Measurements from ENCODE around the gene IQSEC1. TPM values are rescaled to one million over a fixed set of nuclear protein-coding genes. Genes with fewer than 3 reads are reported as not detected.

Gene IQSEC1
- total RNA-seq, 2 experiments from 2014 or later = 31.7 to 39.2 TPM

DNA sequence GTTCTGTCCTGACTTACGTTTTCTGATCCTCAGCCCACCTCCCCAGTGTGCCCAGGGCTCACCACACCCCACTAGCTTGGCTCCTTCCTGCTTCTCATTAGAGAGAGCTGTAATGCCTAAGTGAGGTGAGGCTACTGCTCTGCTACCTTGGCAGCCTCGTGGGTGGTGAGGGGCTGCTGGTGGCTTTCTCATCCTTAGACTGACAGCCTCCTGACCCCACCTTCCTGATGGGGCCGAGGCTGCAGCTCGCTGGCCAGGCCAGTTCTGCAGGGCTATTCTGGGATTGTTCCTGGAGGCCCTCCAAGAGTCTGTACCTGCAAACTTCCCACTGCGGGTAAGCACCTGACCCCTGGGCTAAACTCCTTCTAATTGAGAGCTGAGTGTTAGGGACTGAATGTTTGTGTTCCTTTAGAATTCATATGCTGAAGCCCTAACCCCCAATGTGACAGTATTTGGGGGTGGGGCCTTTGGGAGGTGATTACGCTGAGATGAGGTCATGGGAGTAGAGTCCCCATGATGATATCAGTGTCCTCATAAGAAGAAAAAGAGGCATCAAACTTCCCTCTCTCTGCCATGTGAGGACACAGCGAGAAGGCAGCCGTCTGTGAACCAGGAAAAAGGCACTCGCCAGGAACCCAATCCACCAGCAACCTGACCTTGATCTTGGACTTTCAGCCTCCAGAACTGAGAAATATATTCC lies 38.1 kb upstream of the IQSEC1 start:
- no peaks in the 10 kb centered on the region for H3K27me3 Mint-ChIP-seq
- ChIA-PET POLR2A (interaction anchor here (0.6 kb wide), 1 partner anchor 537 kb away, joined by 3 read pairs; no protein-coding TSS in a partner anchor), CTCF (interaction anchor here (0.7 to 1.8 kb wide), 2 partner anchors 18 to 19 kb away, joined by 3 to 6 read pairs; no protein-coding TSS in a partner anchor)
- no peak for DNase-seq
- intact Hi-C loops (cut with micrococcal nuclease) = no loop called here
- H3K4me1 Mint-ChIP-seq (ENCODE audit: low read depth) = peaks cover 9% of the 10 kb centered on the region
- no peaks in the 10 kb centered on the region for H3K9me3 Mint-ChIP-seq
- ATAC-seq = peak; percentile 30
- no peak overlapping the region for H3K4me3 Mint-ChIP-seq
- H3K27ac Mint-ChIP-seq = no peak overlapping the region
- H3K36me3 Mint-ChIP-seq (ENCODE audit: low read depth) = no peaks in the 10 kb centered on the region
- TF ChIP-seq, protein P1, sequence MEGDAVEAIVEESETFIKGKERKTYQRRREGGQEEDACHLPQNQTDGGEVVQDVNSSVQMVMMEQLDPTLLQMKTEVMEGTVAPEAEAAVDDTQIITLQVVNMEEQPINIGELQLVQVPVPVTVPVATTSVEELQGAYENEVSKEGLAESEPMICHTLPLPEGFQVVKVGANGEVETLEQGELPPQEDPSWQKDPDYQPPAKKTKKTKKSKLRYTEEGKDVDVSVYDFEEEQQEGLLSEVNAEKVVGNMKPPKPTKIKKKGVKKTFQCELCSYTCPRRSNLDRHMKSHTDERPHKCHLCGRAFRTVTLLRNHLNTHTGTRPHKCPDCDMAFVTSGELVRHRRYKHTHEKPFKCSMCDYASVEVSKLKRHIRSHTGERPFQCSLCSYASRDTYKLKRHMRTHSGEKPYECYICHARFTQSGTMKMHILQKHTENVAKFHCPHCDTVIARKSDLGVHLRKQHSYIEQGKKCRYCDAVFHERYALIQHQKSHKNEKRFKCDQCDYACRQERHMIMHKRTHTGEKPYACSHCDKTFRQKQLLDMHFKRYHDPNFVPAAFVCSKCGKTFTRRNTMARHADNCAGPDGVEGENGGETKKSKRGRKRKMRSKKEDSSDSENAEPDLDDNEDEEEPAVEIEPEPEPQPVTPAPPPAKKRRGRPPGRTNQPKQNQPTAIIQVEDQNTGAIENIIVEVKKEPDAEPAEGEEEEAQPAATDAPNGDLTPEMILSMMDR (IDR thresholded peaks at IDR 0.05) = no peak

DNA sequence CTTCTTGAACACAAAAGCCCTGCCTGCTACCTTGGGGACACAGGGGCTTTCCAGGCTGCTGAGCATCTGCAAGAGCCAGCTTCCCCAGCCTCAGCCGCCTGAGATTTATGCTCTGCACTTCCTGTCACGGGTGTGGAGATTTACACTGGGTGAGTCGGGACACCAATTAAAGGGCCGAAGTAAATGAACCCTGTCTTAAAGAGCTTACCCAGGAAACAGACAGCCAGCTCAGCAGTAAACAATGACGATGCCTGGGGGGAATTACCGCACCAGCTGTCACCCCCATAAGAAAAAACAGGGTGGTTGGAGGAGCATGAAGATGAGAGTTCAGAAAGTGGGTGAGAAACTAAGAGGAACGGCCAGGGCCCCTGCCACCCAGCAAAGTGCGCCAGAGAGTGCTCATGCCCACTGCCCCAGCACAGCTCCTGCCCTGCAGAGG lies 37.5 kb upstream of the IQSEC1 start:
- Mint-ChIP-seq H3K36me3 (ENCODE audit: low read depth) (no peaks in the 10 kb centered on the region), H3K9me3 (no peaks in the 10 kb centered on the region), H3K4me3 (no peak overlapping the region), H3K27ac (no peak overlapping the region), H3K27me3 (no peaks in the 10 kb centered on the region), H3K4me1 (ENCODE audit: low read depth) (peaks cover 9% of the 10 kb centered on the region)
- ATAC-seq (peak; percentile 80), DNase-seq (peak; percentile 59)
- intact Hi-C loops (cut with micrococcal nuclease) = no loop called here
- ChIA-PET CTCF (interaction anchor here (0.7 kb wide), 1 partner anchor 17 kb away, joined by 3 read pairs; no protein-coding TSS in a partner anchor), POLR2A (interaction anchor here (0.6 kb wide), 1 partner anchor 537 kb away, joined by 3 read pairs; no protein-coding TSS in a partner anchor)
- TF ChIP-seq, protein P1 (IDR thresholded peaks at IDR 0.05) = no peak

DNA sequence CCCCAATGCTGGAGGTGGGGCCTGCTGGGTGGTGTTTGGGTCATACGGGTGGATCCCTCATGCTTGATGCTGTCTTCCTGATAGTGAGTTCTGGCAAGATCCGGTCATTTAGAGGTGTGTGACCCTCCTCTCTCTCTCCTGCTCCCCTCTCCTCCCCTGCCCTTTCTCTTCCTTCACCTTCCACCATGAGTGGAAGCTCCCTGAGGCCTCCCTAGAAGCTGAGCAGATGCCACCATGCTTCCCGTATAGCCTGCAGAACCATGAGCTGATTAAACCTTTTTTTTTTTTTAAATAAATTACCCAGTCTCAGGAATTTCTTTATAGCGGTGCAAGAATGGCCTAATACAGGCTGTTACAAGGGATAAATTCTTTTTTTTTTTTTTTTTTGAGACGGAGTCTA lies 36.3 kb upstream of the IQSEC1 start:
- ChIA-PET POLR2A (no interaction called here), CTCF (interaction anchor here (2.0 kb wide), 1 partner anchor 17 kb away, joined by 7 read pairs; no protein-coding TSS in a partner anchor)
- H3K4me3 Mint-ChIP-seq = no peak overlapping the region
- TF ChIP-seq, protein P1 (IDR thresholded peaks at IDR 0.05) = no peak
- ATAC-seq = no peak
- no peak for DNase-seq
- H3K4me1 Mint-ChIP-seq (ENCODE audit: low read depth) = peaks cover 9% of the 10 kb centered on the region
- no peaks in the 10 kb centered on the region for H3K9me3 Mint-ChIP-seq
- no peak overlapping the region for H3K27ac Mint-ChIP-seq
- intact Hi-C loops (cut with micrococcal nuclease) = no loop called here
- H3K27me3 Mint-ChIP-seq = no peaks in the 10 kb centered on the region
- no peaks in the 10 kb centered on the region for H3K36me3 Mint-ChIP-seq (ENCODE audit: low read depth)

DNA sequence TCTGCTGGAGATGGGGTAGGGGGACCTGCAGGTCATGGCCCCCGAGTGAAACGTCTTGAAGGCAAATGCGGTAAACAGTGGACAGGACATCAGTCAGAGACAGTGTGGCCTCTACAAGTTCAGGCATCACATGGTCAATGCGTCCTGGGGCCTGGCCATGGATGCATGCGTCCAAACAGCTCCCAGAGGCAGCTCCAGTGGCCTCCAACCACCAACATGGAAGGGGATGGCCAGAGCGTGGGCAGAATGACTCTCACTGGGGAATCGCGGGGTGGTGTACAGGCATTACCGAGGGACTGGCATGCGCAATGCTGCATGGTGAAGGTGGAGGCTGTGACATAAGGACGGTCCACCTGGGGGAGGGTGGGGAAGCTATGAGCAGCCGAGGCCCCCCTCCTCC lies 35.6 kb upstream of the IQSEC1 start:
- H3K27me3 Mint-ChIP-seq = no peaks in the 10 kb centered on the region
- TF ChIP-seq, protein P1 (IDR thresholded peaks at IDR 0.05) = no peak
- CTCF ChIA-PET = interaction anchor here (2.0 kb wide), 1 partner anchor 16 kb away, joined by 7 read pairs; no protein-coding TSS in a partner anchor
- H3K36me3 Mint-ChIP-seq (ENCODE audit: low read depth) = no peaks in the 10 kb centered on the region
- no peak for ATAC-seq
- H3K4me3 Mint-ChIP-seq = no peak overlapping the region
- DNase-seq = no peak
- intact Hi-C loops (cut with micrococcal nuclease) = no loop called here
- H3K27ac Mint-ChIP-seq = no peak overlapping the region
- no peaks in the 10 kb centered on the region for H3K9me3 Mint-ChIP-seq
- H3K4me1 Mint-ChIP-seq (ENCODE audit: low read depth) = peaks cover 9% of the 10 kb centered on the region
- POLR2A ChIA-PET = no interaction called here

DNA sequence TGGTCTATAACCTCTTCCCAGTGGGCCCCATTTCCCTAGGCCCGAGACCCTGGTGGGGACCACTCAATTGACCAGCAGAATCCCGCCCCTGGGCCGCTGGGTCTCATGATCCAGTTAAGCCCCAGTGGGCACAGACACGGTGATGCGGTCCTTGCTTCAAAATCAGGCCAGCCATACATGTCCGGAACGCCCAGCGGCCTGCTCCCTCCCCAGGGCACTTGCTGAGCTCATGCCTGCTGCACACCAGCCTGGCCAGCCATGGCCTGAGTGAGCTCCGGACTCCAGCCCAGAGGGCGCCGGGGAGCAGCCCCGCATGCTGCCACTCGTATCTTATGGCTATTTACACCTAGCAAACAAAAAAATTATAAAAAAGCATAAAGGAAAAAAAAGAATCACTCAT lies 34.4 kb upstream of the IQSEC1 start:
- no peaks in the 10 kb centered on the region for H3K36me3 Mint-ChIP-seq (ENCODE audit: low read depth)
- intact Hi-C loops (cut with micrococcal nuclease) = no loop called here
- POLR2A ChIA-PET = no interaction called here
- DNase-seq = no peak
- H3K4me1 Mint-ChIP-seq (ENCODE audit: low read depth) = peaks cover 9% of the 10 kb centered on the region
- no peak overlapping the region for H3K4me3 Mint-ChIP-seq
- H3K27me3 Mint-ChIP-seq = no peaks in the 10 kb centered on the region
- H3K27ac Mint-ChIP-seq = no peak overlapping the region
- no peaks in the 10 kb centered on the region for H3K9me3 Mint-ChIP-seq
- CTCF ChIA-PET = interaction anchor here (2.3 kb wide), 1 partner anchor 16 kb away, joined by 11 read pairs; no protein-coding TSS in a partner anchor
- TF ChIP-seq, protein P1 (IDR thresholded peaks at IDR 0.05) = no peak
- no peak for ATAC-seq
